HG03175 (cell line): ENCODE data around the gene PSMA5.
A peak's percentile ranks its signal among the peaks of the same experiment; 100 is the strongest.
"Not testable (repeated sequence)": the region's sequence is repeated elsewhere in the genome, so short reads cannot be mapped to it uniquely, and the experiment has no call there.

Experiments used
- ATAC-seq: cut with Tn5 transposase; IDR thresholded peaks from one replicate; pipeline ENCODE4 v1.9.1; 2021; ENCODE audit warnings: mild to moderate bottlenecking, moderate library complexity; ENCODE audit not compliant: unreplicated experiment

PSMA5 gene

DNA sequence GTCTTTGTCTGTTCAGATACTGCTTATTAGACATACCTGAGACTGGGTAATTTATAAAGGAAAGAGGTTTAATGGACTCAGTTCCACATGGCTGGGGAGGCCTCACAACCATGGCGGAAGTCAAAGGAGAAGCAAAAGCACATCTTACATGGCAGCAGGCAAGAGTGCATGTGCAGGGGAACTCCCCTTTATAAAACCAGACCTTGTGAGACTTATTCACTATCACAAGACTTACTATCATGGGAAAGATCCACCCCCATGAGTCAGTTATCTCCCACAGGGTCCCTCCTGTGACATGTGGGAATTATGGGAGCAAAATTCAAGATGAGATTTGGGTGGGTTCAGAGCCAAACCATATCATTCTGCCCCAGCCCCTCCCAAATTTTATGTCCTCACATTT, 7.1 kb upstream of the PSMA5 start:
- no peak for ATAC-seq

DNA sequence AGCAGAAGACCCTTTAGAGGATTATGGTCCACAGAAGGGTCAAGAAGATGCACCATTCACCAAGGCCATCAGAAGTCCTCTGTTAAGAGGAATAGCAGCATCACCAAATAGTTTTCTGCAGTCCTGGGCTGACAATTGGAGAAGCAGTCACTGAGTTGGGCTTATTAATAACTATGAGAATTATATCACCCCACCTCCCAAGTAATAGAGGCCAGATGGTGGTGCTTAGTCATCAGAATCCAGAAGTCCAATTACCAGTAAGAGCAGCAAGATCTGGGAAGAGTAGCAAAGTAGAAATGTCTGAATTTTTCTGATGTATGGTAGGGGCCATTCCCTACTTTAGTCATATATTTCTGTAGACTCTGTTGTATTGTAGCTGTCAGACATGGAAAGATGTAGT, 6.1 kb upstream of the PSMA5 start:
- ATAC-seq = no peak

DNA sequence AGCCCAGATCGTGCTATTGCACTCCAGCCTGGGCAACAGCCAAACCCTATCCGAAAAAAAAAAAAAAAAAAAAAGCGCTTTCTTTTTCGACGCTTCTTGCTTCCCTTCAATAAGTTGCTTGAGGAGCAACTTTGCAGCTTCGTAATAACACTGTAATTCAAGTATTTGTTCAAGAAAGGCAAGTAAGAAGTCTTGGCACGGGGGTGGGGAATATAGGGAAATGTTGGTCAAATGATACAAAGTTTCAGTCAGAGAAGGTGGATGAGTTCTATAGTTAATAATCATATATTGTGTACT, 871 bp upstream of the PSMA5 start:
- no peak for ATAC-seq

DNA sequence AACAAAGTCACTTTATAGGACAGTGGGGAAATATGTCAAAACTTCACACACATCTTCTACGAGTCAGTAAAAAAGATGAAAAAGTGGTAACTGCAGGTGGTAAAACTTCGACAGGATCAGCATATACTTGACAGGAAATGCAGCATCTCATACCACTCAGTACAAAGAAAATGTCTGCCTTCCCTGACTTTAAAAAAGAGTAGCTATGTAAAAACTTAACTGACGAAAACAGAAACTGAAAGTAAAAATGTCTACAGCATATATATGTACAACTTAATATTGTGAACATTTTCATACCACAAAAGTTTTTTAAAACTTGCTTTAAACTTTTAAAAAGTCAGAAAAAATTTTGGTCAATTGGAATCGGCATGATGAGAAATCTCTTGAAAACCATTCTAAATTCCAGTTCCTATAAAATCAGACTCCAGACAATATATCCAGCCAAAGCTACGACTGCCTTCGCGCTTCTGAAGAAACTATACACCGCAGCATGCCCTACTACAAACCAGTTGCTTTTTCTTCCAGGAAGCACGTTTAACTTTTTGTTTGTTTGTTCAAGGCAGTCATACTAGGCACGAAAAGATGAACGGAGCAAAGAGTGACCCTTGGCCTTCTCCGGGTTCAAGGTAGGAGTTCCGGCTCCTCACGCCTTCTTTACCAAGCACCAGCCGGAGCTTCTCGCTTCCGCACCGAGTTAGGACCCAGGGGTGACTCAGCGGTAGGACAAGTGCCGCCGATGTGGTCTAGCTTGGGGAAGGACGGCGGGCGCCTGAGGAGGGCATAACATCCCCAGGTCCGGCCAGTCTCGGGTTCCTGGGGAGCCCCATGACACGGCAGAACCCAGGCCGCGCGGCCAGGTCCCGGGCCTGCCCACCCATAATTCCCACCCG, 612 bp downstream of the PSMA5 start:
- ATAC-seq = peak; percentile 27

DNA sequence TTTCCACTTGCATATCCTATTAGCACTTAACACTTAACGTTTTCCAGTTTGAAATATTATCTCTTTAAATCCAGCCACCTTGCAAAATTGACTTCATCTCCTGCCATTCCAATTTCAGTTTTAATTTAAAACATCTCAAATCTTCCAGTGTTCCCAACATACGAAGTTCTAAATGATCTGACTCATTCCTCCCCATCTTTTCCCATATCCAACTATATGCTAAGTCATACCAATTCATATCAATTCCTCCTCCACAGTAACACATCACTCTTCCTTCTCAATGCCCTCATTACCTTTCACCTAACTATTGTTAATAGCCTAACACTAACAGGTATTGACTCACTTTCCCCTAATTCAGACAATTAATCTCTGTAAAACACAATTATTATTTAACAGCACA, 2.8 kb downstream of the PSMA5 start:
- ATAC-seq = no peak

DNA sequence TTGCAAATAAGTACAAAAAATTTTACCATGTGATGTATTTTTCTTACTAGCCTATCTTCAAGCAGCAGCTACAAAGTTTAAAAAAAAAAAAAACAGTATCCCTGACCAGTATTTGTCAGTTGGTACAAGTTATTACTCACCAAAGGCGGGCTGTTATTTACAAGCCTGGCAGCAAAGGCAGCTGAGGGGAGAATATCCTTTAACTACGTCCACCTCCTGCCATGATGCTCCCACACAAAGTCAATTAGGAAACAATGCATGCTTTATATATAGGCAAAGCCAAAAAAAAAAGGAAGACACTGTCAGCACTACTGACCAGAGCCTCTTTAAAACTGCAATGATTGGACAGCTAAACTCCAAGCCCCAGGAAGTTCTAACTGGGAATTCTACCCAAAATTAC, 13.7 kb downstream of the PSMA5 start:
- ATAC-seq = no peak

DNA sequence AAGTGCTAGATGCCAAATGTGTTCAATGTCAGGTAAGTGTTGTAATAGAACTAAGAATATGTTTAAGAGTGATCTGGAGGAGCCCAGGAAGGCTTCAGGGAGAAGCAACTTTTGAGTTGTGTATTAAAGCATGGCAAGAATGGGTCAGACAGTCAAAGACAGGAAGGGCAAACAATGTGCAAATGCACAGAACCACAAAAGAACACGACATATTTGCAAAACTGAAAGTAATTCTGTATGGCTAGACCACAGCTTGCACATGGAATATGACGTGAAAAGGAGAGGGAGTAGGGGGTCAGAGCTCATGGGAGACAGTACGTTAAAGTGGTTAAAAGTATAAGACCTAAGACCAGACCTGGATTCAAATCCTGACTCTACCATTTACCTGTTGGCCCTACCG, 21.4 kb downstream of the PSMA5 start:
- ATAC-seq = no peak

DNA sequence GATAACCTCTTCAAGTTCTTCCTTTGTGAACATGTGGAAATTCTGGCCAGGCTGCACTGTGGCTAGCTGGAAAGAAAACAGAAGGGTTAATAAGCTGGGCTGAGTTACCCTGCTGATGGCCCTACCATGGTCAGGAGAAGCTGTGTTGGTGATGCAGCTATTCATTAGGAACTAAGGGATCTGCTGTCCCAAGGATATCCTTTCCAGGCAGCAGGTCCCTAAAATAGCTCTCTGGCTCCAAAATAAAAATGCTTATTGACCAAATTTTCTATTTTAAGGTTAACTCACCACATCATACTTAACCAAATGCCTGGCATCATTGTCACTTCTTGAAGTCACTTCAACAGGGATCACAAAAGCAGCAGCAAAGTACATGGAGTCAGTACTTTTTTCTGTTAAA, 24.2 kb downstream of the PSMA5 start:
- ATAC-seq = no peak

DNA sequence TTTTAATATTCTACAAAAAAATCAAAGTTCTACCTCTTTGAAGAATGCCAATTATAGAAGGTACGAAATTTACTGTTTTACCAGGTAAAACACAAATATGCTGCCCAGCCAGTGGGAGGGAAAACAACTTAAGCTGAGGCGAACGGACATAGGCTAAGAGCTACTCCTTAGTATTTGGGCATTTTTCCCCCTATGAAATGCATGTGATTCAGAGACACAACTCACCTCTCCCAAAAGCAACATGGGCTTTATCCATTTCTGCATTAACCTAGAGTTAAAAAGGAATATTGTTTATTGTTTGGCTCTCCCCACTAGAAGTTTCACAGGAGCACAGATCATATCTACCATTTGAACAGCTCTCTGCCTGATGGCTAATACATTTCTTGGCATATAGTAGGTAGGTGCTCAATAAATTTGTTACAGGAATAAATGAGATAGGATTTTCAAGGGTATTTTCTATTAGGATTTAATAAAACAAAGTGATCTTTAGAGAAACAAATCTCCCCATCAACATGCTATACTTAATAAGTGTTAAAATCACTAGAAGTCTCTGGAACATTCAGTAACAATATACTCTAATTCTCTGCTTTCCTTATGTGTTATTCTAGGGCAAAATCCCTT, 26.1 kb downstream of the PSMA5 start:
- no peak for ATAC-seq

DNA sequence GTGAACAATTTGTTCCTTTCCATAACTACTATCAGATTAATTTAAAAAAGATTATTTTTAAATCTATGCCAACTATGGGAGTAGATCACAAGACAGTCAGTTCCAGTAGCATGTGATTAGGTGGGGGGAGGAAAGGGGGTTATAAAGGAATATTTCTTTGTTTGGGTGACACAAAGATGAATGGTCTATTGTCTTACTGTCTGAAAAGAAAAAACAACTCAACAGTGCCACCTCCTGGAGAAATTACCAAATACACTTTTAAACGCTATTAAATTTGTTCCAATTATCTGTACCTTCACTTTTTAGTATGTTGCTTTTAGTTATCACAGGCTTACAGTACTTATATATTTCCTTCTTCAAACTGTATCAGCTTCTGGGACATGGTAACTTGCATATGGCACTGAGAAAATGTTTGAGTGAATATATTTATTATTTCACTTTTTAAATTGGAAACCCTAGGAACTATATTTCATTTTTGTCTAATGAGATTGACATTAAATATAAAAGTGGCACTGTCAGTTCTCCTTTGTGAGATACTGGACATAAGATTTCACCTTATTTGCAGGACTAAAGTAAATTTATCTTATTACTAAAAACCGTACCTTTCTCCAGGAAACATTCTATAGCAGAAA, 26.8 kb downstream of the PSMA5 start:
- ATAC-seq = no peak

DNA sequence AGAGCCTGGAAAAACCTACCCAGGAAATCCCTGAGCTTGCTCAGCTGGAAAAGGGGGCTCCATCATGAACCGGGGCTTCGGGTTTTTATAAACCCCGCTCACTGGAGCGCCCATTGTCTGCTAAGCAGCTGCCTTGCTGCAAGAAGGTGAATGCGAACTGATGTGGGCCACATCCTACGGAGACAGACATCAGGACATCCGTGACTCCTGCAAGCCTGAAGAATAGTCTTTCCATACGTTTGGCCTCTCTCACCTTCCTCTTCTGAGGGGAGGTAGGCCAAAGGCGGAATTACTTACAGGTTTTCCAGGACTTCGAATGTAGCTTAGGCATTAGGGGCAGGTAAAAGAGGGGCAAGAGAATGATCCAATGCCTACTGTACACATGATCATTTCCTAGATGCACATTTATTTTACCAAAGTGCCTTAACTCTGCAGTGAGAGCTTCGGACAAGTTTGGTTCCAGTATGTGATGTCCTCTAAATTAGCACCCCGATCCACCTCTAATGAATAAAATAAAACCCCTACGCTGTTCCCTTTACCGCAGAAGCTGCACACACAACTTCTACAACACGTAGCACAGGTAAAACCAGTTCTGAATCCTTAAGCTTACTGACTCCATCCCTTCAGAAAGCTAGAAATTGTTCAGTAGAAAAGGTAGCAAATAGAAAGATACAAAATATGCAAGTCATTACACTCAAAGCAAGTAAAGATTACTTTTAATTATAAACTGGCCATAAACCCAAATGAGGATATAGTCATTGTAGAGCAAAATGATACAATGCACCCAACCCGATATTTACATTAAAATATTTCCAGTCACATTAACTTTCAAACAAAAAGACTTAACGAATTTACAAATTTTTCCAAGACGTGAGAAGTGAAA, 27.7 kb downstream of the PSMA5 start:
- ATAC-seq = no peak

DNA sequence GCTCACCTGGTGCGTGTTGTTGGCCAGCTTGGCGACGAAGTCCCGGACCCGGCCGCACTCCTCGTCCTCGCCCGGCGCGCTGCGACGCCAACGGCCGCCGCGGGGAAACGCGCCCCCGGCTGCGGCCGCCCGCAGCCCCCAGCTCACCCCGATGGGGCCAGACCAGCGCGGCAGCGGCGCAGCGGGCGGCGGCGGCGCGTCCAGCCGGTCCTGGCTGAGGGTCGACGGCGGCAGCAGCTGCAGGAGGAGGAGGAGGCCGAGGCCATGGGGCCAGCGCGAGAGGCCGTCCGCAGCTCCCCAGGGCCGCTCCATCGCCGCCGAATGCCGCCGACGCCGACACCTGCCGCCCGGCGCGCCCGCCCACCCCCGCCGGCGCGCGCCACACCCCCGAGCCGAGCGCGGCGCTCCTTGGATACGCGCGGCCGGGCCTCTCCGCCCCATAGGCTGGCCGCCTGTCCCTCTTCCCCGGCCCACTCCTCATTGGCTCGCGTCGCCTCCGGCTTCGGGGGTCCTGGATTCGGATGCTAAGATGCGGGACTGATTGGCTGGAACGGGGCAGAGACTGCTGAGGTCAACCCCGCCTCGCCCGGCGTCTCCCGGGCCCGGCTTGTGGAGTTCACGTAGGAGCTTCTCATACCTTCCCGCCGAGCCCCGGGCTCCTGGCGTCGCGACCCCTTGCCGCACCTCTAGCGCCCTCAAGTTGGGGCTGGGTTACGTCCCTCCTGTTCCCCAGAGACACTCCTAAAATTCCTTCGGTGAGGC, 28.5 kb downstream of the PSMA5 start, which contains the start of gene SORT1:
SORT1 (minus strand) TSS at position 338 of the 762 bp plus-strand sequence; CDS start at position 312, 26 bp downstream.
- ATAC-seq = peak; percentile 73

DNA sequence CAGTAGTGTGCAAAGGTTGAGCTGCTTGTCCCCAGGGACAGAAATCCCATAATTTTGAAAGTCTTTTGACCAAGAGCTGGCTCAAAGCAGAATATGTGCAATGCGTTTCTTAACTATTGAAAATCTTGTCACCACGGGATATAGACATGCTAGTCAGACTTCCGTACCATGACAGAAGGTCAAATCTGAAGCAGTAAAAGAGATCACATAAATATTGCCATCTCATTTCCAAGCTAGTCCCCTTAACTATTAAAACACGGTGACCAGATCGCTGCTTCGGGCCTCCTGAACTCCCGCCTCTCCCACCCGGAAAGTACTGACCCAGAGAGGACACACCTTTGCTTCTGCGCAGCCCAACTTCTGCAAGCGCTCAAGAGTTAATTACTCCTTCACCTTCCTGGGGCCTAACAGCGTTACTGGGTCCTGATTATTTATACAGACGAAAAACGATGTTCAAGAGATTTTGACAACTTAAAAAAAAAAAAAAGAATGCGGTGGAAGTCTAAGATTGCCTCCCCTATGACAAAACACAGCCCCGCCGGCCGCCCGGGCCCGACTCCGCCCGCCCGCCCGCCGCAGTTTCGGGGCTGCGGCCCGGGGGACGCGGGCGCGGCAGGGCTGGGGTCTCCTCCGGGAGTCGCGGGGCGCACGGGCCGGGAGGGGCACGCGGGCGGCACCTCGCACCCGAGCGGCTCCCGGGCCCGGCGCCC, 29.2 kb downstream of the PSMA5 start:
- ATAC-seq = no peak

DNA sequence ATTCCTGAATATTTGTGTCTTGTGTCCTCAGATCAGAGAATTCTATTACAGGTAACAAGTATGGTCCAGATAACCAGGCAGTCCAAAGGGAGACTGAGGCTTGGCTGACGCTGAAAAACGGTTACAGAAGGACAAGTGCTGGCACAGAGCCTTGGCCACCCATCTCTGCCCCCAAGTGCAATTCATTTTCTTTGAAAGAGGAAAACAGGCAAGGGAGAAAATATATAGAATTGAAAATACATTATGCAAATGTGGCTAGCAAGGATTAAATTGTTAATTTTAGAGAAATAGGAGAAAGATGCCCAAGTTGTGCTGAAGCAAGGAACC, 29.8 kb downstream of the PSMA5 start:
- no peak for ATAC-seq

DNA sequence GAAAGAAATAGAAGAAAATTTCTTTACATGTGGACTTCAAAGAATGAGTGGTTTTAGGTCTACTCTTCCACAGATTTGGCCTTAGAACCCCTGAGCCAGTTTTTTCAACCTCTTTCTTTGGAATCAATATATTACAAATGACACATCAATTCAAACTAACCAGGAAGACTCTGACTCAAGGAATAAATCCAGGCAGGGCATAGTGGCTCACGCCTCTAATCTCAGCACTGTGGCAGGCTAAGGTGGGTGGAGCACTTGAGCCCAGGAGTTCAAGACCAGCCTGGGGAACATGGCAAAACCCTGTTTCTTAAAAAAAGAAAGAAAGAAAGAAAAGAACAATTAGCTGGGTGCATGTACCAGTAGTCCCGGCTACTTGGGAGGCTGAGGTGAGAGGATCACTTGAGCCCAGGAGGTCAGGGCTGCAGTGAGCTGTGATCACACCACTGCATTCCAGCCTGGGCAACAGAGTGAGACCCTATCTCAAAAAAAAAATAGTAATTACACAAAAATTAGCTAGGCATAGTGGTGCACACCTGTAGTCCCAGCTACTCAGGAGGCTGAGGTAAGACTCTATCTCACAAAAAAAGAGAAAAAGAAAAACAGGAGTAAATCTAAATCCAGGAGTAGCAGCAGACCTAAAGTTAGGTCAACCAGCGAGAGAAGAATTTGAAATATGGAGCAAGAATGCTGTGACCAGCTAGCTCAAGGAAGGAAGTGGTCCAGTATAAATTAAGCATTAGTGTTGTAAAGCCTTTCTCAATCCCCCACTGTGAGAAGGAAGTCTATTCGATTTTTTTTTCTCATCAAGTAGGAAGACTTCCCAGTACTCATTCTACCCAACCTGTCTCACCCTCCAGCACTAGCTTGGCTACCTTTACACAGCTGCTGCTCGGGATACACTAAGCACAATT, 30.4 kb downstream of the PSMA5 start:
- no peak for ATAC-seq

DNA sequence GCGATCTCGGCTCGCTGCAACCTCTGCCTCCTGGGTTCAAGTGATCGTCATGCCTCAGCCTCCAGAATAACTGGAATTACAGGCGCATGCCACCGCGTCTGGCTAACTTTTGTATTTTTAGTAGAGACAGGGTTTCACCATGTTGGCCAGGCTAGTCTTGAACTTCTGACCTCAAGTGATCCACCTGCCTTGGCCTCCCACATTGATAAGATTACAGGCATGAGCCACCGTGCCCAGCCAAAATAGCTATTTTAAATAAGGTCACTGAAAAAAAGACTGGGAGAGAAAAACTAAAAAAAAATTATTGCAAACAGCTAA, 31.0 kb downstream of the PSMA5 start:
- not testable (repeated sequence) for ATAC-seq

DNA sequence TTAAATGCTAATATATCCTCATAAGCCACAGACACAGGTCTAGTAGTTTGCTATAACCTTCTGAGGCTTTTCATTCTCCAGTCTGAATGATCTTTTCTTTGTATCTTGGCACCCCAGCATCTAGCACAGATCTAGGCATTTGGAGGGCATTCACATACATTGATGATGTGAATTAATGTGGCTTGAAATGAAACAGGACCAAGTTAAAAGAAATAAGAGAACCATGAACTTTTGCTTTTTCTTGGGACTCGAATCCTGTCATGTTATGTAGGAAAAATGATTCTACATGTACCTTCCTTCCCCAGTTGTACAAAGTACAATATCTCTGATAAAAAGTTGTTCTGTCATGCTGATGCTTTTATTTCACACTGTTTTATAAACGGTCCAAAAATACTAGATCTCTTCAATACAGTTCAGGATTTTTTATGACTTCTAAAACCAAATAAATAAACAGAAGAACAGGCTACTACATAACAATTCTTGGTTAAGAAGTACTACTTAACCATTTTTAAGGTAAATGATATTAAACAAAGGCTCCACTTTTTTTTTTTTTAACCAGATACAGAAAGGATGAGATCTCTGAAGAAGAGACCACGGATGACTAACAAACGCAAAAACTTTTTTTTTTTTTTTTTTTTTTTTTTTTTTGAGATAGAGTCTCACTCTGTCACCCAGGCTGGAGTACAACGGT, 31.5 kb downstream of the PSMA5 start:
- ATAC-seq = no peak

DNA sequence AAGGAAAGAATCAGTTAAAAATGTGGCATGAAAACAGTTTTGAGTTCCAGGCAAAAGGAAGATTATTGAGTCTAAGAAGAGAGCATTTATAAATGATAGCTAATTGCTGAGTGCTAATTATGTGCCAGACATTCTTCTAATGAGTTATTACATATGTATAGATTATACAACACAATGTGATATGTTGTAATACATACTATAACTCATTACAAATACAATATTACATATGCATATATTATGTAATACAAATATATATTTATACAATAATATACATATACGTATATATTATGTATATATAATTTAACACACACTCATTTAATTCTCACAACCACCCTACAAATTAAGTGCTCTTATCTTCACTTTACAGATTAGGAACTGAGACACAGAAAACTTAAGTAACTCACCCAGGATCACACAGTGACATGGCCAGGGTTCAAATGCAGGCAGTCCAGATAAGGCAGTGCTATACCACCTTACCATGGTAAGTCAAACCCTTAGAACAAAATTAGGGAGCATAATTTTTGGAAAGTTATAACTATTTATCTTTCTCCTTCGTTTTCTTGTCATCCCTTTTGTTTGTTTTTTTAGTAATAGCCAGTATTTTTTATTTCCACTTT, 32.5 kb downstream of the PSMA5 start:
- ATAC-seq = no peak
